Activated T-helper 1 cell treated with anti-CD3 and anti-CD28 coated beads, Interleukin-12 subunit alpha, Interleukin-12 subunit beta, Interleukin-2, Interleukin-4 antibody, amounts not matched to agents 30 ng/mL and 10 ng/mL and 1 ng/mL, durations not matched to agents 14 hours and 24 hours and 36 hours (primary cell): ENCODE results near the gene SPATA4. TPM values are rescaled to one million over a fixed set of nuclear protein-coding genes. Genes with fewer than 3 reads are reported as not detected.

Source experiments
- DNase-seq: peaks from one replicate; pipeline ENCODE4 v3.0.0; 2021; ENCODE audit warnings: low spot score
- H3K27ac Mint-ChIP-seq: one replicate; pipeline ENCODE4 v1.8.0; 2021; ENCODE audit warnings: mild to moderate bottlenecking, mixed read lengths
- H3K27me3 Mint-ChIP-seq: one replicate; pipeline ENCODE4 v1.8.0; 2022; ENCODE audit warnings: mild to moderate bottlenecking, moderate library complexity, mixed read lengths; ENCODE audit not compliant: insufficient read depth
- H3K36me3 Mint-ChIP-seq: one replicate; pipeline ENCODE4 v1.8.0; 2021; ENCODE audit warnings: low read depth, mixed read lengths
- H3K4me1 Mint-ChIP-seq: one replicate; pipeline ENCODE4 v1.8.0; 2021; ENCODE audit warnings: low read depth, mixed read lengths
- H3K4me3 Mint-ChIP-seq: one replicate; pipeline ENCODE4 v1.8.0; 2021; ENCODE audit warnings: mild to moderate bottlenecking, moderate library complexity, mixed read lengths
- H3K9me3 Mint-ChIP-seq: one replicate; pipeline ENCODE4 v1.8.0; 2021; ENCODE audit warnings: mixed read lengths
- intact Hi-C: fragments of 100-400 bp; cut with micrococcal nuclease; formaldehyde crosslinking; loops from one replicate; pipeline ENCODE4 v1.15.1; 2024
- total RNA-seq: library from RNA; stranded (reverse); gene quantifications from 2 replicates; pipeline ENCODE4 v1.2.3, GENCODE V29; 2022

Gene SPATA4
- total RNA-seq, 1 donor from 2014 or later, result not detected

DNA sequence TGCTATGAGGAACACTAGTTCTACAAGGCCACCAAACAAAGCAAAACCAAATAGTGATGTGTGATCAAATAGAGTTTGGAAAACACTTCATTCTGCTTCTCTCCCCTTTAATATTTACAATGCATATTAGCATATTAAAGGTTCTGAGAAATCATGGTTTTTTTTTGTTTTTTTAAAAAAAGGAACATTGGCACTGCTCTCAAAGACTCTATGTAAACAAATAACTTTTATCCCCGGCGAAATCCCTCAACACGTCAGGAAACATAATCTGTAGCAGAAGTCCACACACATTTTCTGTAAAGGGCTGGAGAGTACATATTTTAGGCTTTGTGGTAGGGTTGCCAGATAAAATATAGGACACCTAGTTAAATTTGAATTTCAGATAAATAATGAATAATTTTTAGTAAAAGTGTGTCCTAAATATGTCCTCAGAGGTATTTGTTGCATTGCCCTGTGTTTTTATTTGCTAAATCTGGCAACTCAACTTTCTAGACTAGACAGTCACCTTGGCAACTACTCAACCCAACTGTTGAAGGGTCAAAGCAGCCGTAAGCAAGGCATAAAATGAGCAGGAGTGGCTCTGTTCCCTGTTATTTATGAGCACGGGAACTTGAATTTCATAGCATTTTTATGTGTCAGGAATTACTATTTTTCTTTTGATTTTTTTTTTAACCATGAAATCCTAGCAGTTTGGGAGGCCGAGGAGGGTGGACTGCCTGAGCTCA lies 8.6 kb downstream of the SPATA4 start:
- DNase-seq, result no peak
- no peak overlapping the region for H3K4me3 Mint-ChIP-seq
- H3K4me1 Mint-ChIP-seq, result no peaks in the 10 kb centered on the region
- H3K9me3 Mint-ChIP-seq, result no peaks in the 10 kb centered on the region
- H3K27me3 Mint-ChIP-seq, result peaks cover 10% of the 10 kb centered on the region
- no peaks in the 10 kb centered on the region for H3K36me3 Mint-ChIP-seq
- intact Hi-C loops, result no loop called here
- H3K27ac Mint-ChIP-seq, result no peak overlapping the region

GRCh38 chr4:176186067-176186466 lies 9.3 kb downstream of the SPATA4 start:
- intact Hi-C loops, result no loop called here
- Mint-ChIP-seq H3K27ac (no peak overlapping the region), H3K36me3 (no peaks in the 10 kb centered on the region), H3K9me3 (no peaks in the 10 kb centered on the region), H3K4me1 (no peaks in the 10 kb centered on the region), H3K27me3 (peaks cover 5% of the 10 kb centered on the region), H3K4me3 (no peak overlapping the region)
- no peak for DNase-seq

DNA sequence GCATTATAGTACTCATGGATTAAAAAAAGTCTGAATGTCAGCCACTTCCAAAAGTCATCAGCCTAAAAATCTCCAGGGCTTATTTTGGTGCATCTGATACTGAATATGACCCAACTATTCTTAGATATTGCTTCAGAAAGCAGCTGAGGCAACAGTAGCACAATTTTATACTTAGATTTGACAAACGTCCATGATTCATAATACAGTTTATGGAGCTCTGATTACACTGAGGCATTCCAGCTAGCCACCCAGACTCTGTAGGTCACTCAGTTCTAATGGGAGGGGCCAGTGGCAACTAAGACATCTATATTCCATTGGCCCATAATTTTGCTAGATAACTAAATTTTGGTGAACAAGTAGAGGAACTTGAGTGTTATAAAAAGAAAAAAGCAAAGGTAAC lies 10.3 kb downstream of the SPATA4 start:
- Mint-ChIP-seq H3K27me3 (peaks cover 5% of the 10 kb centered on the region), H3K36me3 (no peaks in the 10 kb centered on the region), H3K27ac (no peak overlapping the region), H3K4me1 (no peaks in the 10 kb centered on the region), H3K9me3 (no peaks in the 10 kb centered on the region), H3K4me3 (no peak overlapping the region)
- no peak for DNase-seq
- intact Hi-C loops, result no loop called here

GRCh38 chr4:176163041-176163440 lies 32.3 kb downstream of the SPATA4 start:
- H3K27ac Mint-ChIP-seq, result no peak overlapping the region
- H3K9me3 Mint-ChIP-seq, result no peaks in the 10 kb centered on the region
- no peaks in the 10 kb centered on the region for H3K27me3 Mint-ChIP-seq
- H3K36me3 Mint-ChIP-seq, result no peaks in the 10 kb centered on the region
- DNase-seq, result no peak
- no peak overlapping the region for H3K4me3 Mint-ChIP-seq
- intact Hi-C loops, result no loop called here
- no peaks in the 10 kb centered on the region for H3K4me1 Mint-ChIP-seq

- Mint-ChIP-seq H3K4me1 (no peaks in the 10 kb centered on the region), H3K36me3 (no peaks in the 10 kb centered on the region), H3K4me3 (no peak overlapping the region), H3K9me3 (no peaks in the 10 kb centered on the region), H3K27ac (no peak overlapping the region), H3K27me3 (no peaks in the 10 kb centered on the region)
- intact Hi-C loops, result no loop called here
- DNase-seq, result no peak
Observed at GRCh38 chr4:176156656-176157055, 38.7 kb downstream of the SPATA4 start.

GRCh38 chr4:176153124-176153523 lies 42.3 kb downstream of the SPATA4 start:
- H3K9me3 Mint-ChIP-seq, result no peaks in the 10 kb centered on the region
- H3K4me1 Mint-ChIP-seq, result no peaks in the 10 kb centered on the region
- no peak for DNase-seq
- H3K27me3 Mint-ChIP-seq, result no peaks in the 10 kb centered on the region
- H3K36me3 Mint-ChIP-seq, result no peaks in the 10 kb centered on the region
- no peak overlapping the region for H3K27ac Mint-ChIP-seq
- no peak overlapping the region for H3K4me3 Mint-ChIP-seq
- intact Hi-C loops, result no loop called here

- no peaks in the 10 kb centered on the region for H3K27me3 Mint-ChIP-seq
- no peak overlapping the region for H3K27ac Mint-ChIP-seq
- intact Hi-C loops, result loop anchor here (1.0 to 2.0 kb wide), 3 partner anchors 66 to 191 kb away; no protein-coding TSS in a partner anchor
- DNase-seq, result no peak
- no peaks in the 10 kb centered on the region for H3K4me1 Mint-ChIP-seq
- H3K4me3 Mint-ChIP-seq, result no peak overlapping the region
- H3K36me3 Mint-ChIP-seq, result no peaks in the 10 kb centered on the region
- no peaks in the 10 kb centered on the region for H3K9me3 Mint-ChIP-seq
Observed at GRCh38 chr4:176150704-176151103, 44.7 kb downstream of the SPATA4 start.

GRCh38 chr4:176150356-176150682 lies 45.1 kb downstream of the SPATA4 start:
- Mint-ChIP-seq H3K4me3 (no peak overlapping the region), H3K27ac (no peak overlapping the region), H3K9me3 (no peaks in the 10 kb centered on the region), H3K27me3 (no peaks in the 10 kb centered on the region), H3K4me1 (no peaks in the 10 kb centered on the region), H3K36me3 (no peaks in the 10 kb centered on the region)
- no peak for DNase-seq
- intact Hi-C loops, result loop anchor here (1.0 to 2.0 kb wide), 3 partner anchors 66 to 191 kb away; no protein-coding TSS in a partner anchor

DNA sequence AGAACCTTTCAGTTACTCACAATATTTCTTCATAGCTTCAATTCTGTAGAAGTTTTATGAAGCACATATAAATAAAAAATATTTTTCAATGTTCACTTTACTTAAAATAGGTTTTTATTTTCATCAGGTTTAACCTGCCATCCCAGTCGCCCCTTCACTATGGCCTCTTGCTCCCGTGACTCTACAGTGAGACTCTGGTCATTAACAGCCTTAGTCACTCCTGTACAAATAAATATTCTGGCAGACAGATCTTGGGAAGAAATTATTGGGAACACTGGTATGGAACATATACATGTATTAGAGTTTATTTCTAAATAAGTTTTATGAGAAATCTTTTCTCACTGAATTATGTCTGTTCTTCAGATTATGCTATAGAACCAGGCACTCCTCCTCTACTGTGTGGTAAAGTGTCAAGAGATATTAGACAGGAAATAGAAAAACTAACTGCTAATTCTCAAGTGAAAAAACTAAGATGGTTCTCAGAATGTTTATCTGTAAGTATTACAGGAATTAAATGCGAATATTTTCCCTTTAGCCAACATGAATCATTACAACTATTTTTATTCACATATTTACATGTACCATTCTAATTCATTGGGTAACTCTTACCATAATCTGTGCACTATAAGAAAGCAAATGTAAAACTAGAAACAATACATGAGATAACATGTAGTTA lies 45.6 kb downstream of the SPATA4 start:
- Mint-ChIP-seq H3K4me1 (no peaks in the 10 kb centered on the region), H3K27ac (no peak overlapping the region), H3K27me3 (no peaks in the 10 kb centered on the region), H3K4me3 (no peak overlapping the region), H3K9me3 (no peaks in the 10 kb centered on the region), H3K36me3 (no peaks in the 10 kb centered on the region)
- intact Hi-C loops, result loop anchor here (1.0 to 2.0 kb wide), 3 partner anchors 67 to 191 kb away; no protein-coding TSS in a partner anchor
- no peak for DNase-seq

- Mint-ChIP-seq H3K9me3 (no peaks in the 10 kb centered on the region), H3K27ac (no peak overlapping the region), H3K4me1 (no peaks in the 10 kb centered on the region), H3K27me3 (no peaks in the 10 kb centered on the region), H3K4me3 (no peak overlapping the region), H3K36me3 (no peaks in the 10 kb centered on the region)
- no peak for DNase-seq
- intact Hi-C loops, result no loop called here
Observed at GRCh38 chr4:176142253-176142652, 53.1 kb downstream of the SPATA4 start.

DNA sequence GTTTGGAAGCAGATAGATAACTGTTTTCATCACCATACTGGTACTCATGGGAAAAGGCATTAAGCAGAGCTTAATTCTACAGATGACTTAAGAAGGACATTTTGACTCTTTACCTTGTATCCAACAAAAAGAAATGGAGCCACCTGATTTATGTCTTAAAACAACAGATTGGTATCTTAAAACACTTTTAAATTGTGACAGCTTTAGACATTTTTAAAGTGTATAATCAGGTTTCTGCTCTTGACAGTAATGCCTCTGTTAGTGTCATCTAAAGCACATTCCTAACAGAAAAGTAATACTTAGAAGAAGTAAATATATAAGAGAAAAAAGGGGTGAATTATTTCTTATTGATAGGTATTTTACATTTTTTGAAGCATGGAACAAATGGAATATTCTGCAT lies 55.9 kb downstream of the SPATA4 start:
- Mint-ChIP-seq H3K27ac (no peak overlapping the region), H3K27me3 (peaks cover 2% of the 10 kb centered on the region), H3K36me3 (no peaks in the 10 kb centered on the region), H3K4me3 (no peak overlapping the region), H3K4me1 (no peaks in the 10 kb centered on the region), H3K9me3 (no peaks in the 10 kb centered on the region)
- intact Hi-C loops, result no loop called here
- DNase-seq, result no peak

- Mint-ChIP-seq H3K27me3 (peaks cover 2% of the 10 kb centered on the region), H3K4me3 (no peak overlapping the region), H3K36me3 (no peaks in the 10 kb centered on the region), H3K9me3 (no peaks in the 10 kb centered on the region), H3K27ac (no peak overlapping the region), H3K4me1 (no peaks in the 10 kb centered on the region)
- DNase-seq, result no peak
- intact Hi-C loops, result no loop called here
Observed at GRCh38 chr4:176137631-176138030, 57.8 kb downstream of the SPATA4 start.

GRCh38 chr4:176134670-176135069 lies 60.7 kb downstream of the SPATA4 start:
- no peak overlapping the region for H3K4me3 Mint-ChIP-seq

More at GRCh38 chr4:176134670-176135069, 60.7 kb downstream of the SPATA4 start:
- intact Hi-C loops, result no loop called here
- Mint-ChIP-seq H3K27me3 (peaks cover 2% of the 10 kb centered on the region), H3K9me3 (no peaks in the 10 kb centered on the region), H3K36me3 (no peaks in the 10 kb centered on the region), H3K4me1 (no peaks in the 10 kb centered on the region), H3K27ac (no peak overlapping the region)
- no peak for DNase-seq
